GM12878 (cell line): ENCODE measurements around the gene LRRC26. TPM values are rescaled to one million over a fixed set of nuclear protein-coding genes. Genes with fewer than 3 reads are reported as not detected.

ENCODE experiments used
- ATAC-seq: fragments of 200-7000 bp; cut with Tn5 transposase; 3 replicates; pipeline ENCODE4 v1.9.1; 2020; ENCODE audit warnings: mild to moderate bottlenecking, moderate library complexity
- BruUV-seq: library from RNA; stranded (reverse); fragments of 400-500 nt; replicated peaks from 2 replicates; lab custom pipeline; 2021; lab: Mats Ljungman, UMichigan
- CTCF ChIA-PET: fragments of 300-600 bp; sonication (Branson Sonifier 250); formaldehyde crosslinking; extraction: SDS; loops from one replicate; lab custom pipeline; 2021; ENCODE audit warnings: inconsistent platforms; lab: Yijun Ruan, JAX
- POLR2A ChIA-PET: fragments of 350-600 bp; formaldehyde crosslinking; extraction: SDS; loops from one replicate; lab custom pipeline; 2021; ENCODE audit warnings: inconsistent platforms; lab: Charles Lee
- RAD21 ChIA-PET: fragments of 300-600 bp; sonication (Branson Sonifier 250); formaldehyde crosslinking; loops from one replicate; lab custom pipeline; 2023; ENCODE audit warnings: antibody characterized with exemption; ENCODE audit not compliant: unreplicated experiment; lab: Charles Lee
- SMC1A ChIA-PET: fragments of 300-600 bp; sonication (Branson Sonifier 250); formaldehyde crosslinking; loops from one replicate; lab custom pipeline; 2023; ENCODE audit not compliant: unreplicated experiment, uncharacterized antibody; lab: Charles Lee
- DNase-seq: peaks from one replicate; pipeline ENCODE4 v3.0.0-alpha.2; 2011; ENCODE audit warnings: low read depth, low spot score
- FAIRE-seq: peaks from 3 replicates; lab custom pipeline; 2011; peaks lifted over from hg19 to GRCh38; lab: Jason Lieb, UNC
- H2AFZ ChIP-seq: 2 replicates; pipeline ENCODE4 v1.6.0; 2011; ENCODE audit warnings: low read depth, low read length, control low read depth; ENCODE audit not compliant: control insufficient read depth
- H3K27ac ChIP-seq: 2 replicates; pipeline ENCODE4 v1.5.1; 2011; ENCODE audit warnings: control low read depth; ENCODE audit not compliant: control insufficient read depth, insufficient read depth
- H3K27me3 ChIP-seq, 2 experiments: replicated peaks in 1 of 2; 2 replicates each; pipeline versions ENCODE4 v1.6.0 to v1.6.1; 2011; ENCODE audit warnings: low read length in 1 of 2; ENCODE audit not compliant: control insufficient read depth in 2 of 2, insufficient read depth in 2 of 2
- H3K36me3 ChIP-seq, 2 experiments: 2 replicates each; pipeline ENCODE4 v1.5.1; 2011; ENCODE audit warnings: low read length in 1 of 2; ENCODE audit not compliant: control insufficient read depth in 2 of 2, insufficient read depth in 2 of 2
- H3K4me1 ChIP-seq: 2 replicates; pipeline ENCODE4 v1.6.1; 2011; ENCODE audit warnings: mild to moderate bottlenecking, low read length, moderate library complexity, mixed read lengths; ENCODE audit not compliant: control insufficient read depth, insufficient read depth
- H3K4me2 ChIP-seq: 2 replicates; pipeline ENCODE4 v1.6.0; 2011; ENCODE audit warnings: control low read depth; ENCODE audit not compliant: control insufficient read depth, insufficient read depth
- H3K4me3 ChIP-seq: fragments of 200-600 bp; sonication (generic); 2 replicates; pipeline ENCODE4 v1.5.1; 2016
- H3K79me2 ChIP-seq: 2 replicates; pipeline ENCODE4 v1.6.0; 2011; ENCODE audit warnings: low read length; ENCODE audit not compliant: control insufficient read depth, insufficient read depth
- H3K9ac ChIP-seq: 2 replicates; pipeline ENCODE4 v1.8.0; 2011; ENCODE audit warnings: low read length, control low read depth, mixed read lengths; ENCODE audit not compliant: control insufficient read depth, insufficient read depth
- H3K9me3 ChIP-seq: replicated peaks from 3 replicates; pipeline ENCODE4 v1.5.1; 2011; ENCODE audit warnings: mild to moderate bottlenecking, low read length; ENCODE audit not compliant: control insufficient read depth, insufficient read depth
- H4K20me1 ChIP-seq: 2 replicates; pipeline ENCODE4 v1.6.0; 2011; ENCODE audit not compliant: control insufficient read depth, insufficient read depth
- BHLHE40 ChIP-seq, 2 experiments: fragments of 450-650 bp in 1 of 2; IDR thresholded peaks; 2 replicates each; pipeline ENCODE4 v1.6.1; 2011 to 2017; ENCODE audit warnings: low read depth in 2 of 2, borderline replicate concordance in 1 of 2, improper control_type of control experiment in 1 of 2, low read length in 1 of 2, mild to moderate bottlenecking in 1 of 2
- CEBPB ChIP-seq, 2 experiments: fragments of 150-350 bp in 1 of 2; IDR thresholded peaks; 2 replicates each; pipeline ENCODE4 v1.6.1; 2012 to 2014; ENCODE audit warnings: low read depth in 2 of 2, low read length in 2 of 2, borderline replicate concordance in 1 of 2, inconsistent platforms in 1 of 2
- MAX ChIP-seq: IDR thresholded peaks from 2 replicates; pipeline ENCODE4 v1.6.1; 2012; ENCODE audit warnings: low read depth, low read length, improper control_type of control experiment
- POLR2A ChIP-seq: IDR thresholded peaks from 2 replicates; pipeline ENCODE4 v1.6.1; 2011; ENCODE audit warnings: low read depth, mild to moderate bottlenecking, low read length
- POLR2AphosphoS5 ChIP-seq: IDR thresholded peaks from 2 replicates; pipeline ENCODE4 v1.6.1; 2011; ENCODE audit warnings: mild to moderate bottlenecking, low read length, inconsistent platforms
- SMC3 ChIP-seq: IDR thresholded peaks from 2 replicates; pipeline ENCODE4 v1.6.1; 2011; ENCODE audit warnings: low read length, improper control_type of control experiment, borderline replicate concordance
- TCF3 ChIP-seq: IDR thresholded peaks from 2 replicates; pipeline ENCODE4 v1.6.1; 2012; ENCODE audit warnings: low read depth, mild to moderate bottlenecking, low read length, borderline replicate concordance; ENCODE audit not compliant: insufficient read depth
- WGBS: methylation state at CpG from one replicate; pipeline ENCODE4 v1.1.6; 2016; ENCODE audit warnings: low lambda C conversion rate; ENCODE audit not compliant: insufficient replicate concordance, insufficient coverage; ENCODE audit errors: missing lambda C conversion rate; 5-methylcytosine and 5-hydroxymethylcytosine counted together
- in situ Hi-C: fragments of 300-500 bp; cut with MboI; formaldehyde crosslinking; loops from 9 replicates; pipeline ENCODE4 v1.14.3; 2018; ENCODE audit warnings: mixed read lengths
- intact Hi-C: fragments of 100-400 bp; cut with micrococcal nuclease; formaldehyde crosslinking; loops from one replicate; pipeline ENCODE4 v1.14.2; 2022; ENCODE audit not compliant: unreplicated experiment
- polyA plus RNA-seq, 11 experiments: library from polyadenylated mRNA; depleted of rRNA in 4 of 11; unstranded in 6 of 11; stranded (reverse) in 5 of 11; fragments of >200 nt; fragmentation: Nextera tagmentation in 4 of 11; fragmentation: Illumina TruSeq in 1 of 11; extraction: Ambion mirVana in 4 of 11; extraction: Trizol in 1 of 11; gene quantifications; 1 replicate in 1 of 11; 2 replicates in 10 of 11; pipeline versions ENCODE4 v1.2.1 to v1.2.3, GENCODE V29; 2011 to 2016; ENCODE audit warnings: inconsistent platforms in 2 of 11, missing spikeins in 2 of 11, low read depth in 1 of 11
- total RNA-seq, 4 experiments: library from RNA; depleted of rRNA in 3 of 4; stranded (reverse); fragments of >200 nt in 3 of 4; fragmentation: Illumina TruSeq in 1 of 4; extraction: Trizol in 1 of 4; gene quantifications; 2 replicates each; pipeline versions ENCODE4 v1.2.1 to v1.2.3, GENCODE V29; 2013 to 2021
- TF ChIP-seq, protein P1 (sequence below): fragments of 450-650 bp; IDR thresholded peaks from 2 replicates; pipeline ENCODE4 v1.6.1; 2014; ENCODE audit warnings: mild to moderate bottlenecking
- TF ChIP-seq, protein P2 (sequence below), 3 experiments: IDR thresholded peaks in 2 of 3; conservative IDR thresholded peaks in 1 of 3; 2 replicates each; pipeline ENCODE4 v1.5.1; 2011; ENCODE audit warnings: low read depth in 3 of 3, low read length in 3 of 3, mild to moderate bottlenecking in 3 of 3, control low read depth in 2 of 3, moderate library complexity in 2 of 3, inconsistent platforms in 1 of 3, mixed read lengths in 1 of 3; ENCODE audit not compliant: control insufficient read depth in 2 of 3, insufficient read depth in 1 of 3; ENCODE audit errors: extremely low read depth in 1 of 3

The LRRC26 gene
- total and polyA plus RNA-seq, 10 of the 15 experiments (the other 5 are each of a cell fraction or from before 2014, with no cell fraction given) = 0.29 to 0.91 (median 0.64) TPM; not detected in 5

GRCh38 chr9:137175345-137175961, 5.6 kb upstream of the LRRC26 start:
- H4K20me1 ChIP-seq = no peaks in the 10 kb centered on the region
- CTCF ChIA-PET = interaction anchor here (0.8 to 2.4 kb wide), 6 partner anchors 23 to 80 kb away, joined by 3 to 13 read pairs (median 4); partner anchors contain the start of gene RNF224
- FAIRE-seq (no peak), ATAC-seq (peak; percentile 50), DNase-seq (no peak)
- no peak overlapping the region for H3K4me2 ChIP-seq
- RAD21 ChIA-PET = no interaction called here
- in situ Hi-C loops (no loop called here), intact Hi-C loops (no loop called here)
- no TSS peak for BruUV-seq
- no peak overlapping the region for H3K27ac ChIP-seq
- H3K79me2 ChIP-seq = no peaks in the 10 kb centered on the region
- no peak overlapping the region for H2AFZ ChIP-seq
- no peaks in the 10 kb centered on the region for H3K4me1 ChIP-seq
- WGBS = 60% methylated on average over 33 of the region's 33 CpGs
- H3K9me3 ChIP-seq = no peaks in the 10 kb centered on the region
- H3K27me3 ChIP-seq = no peaks in the 10 kb centered on the region; a peak in 1 of 4 replicates
- H3K9ac ChIP-seq = no peak overlapping the region
- SMC1A ChIA-PET = no interaction called here
- H3K4me3 ChIP-seq = no peak overlapping the region
- peaks cover 0 to 5% of the 10 kb centered on the region in 2 experiments; a peak in 2 of 4 replicates for H3K36me3 ChIP-seq
- POLR2A ChIA-PET = interaction anchor here (1.2 to 2.1 kb wide), 2 partner anchors 19 to 25 kb away, joined by 3 to 9 read pairs; no protein-coding TSS in a partner anchor
- TF ChIP-seq MAX (no peak), BHLHE40 (IDR thresholded peaks at IDR 0.05; ENCODE audit: borderline replicate concordance in 1 of 2, low read depth in 2 of 2, low read length in 1 of 2) (peak in 1 of 2 experiments; percentile 37; a peak in 1 of 4 replicates), POLR2A (peak; percentile 31; the same call in 1 of the 2 replicates), TCF3 (no peak), SMC3 (peak; percentile 25; the same call in 1 of the 2 replicates), CEBPB (IDR thresholded peaks at IDR 0.05; ENCODE audit: borderline replicate concordance in 1 of 2, low read depth in 2 of 2, low read length in 2 of 2) (no peak), POLR2AphosphoS5 (no peak)
- TF ChIP-seq, protein P1, sequence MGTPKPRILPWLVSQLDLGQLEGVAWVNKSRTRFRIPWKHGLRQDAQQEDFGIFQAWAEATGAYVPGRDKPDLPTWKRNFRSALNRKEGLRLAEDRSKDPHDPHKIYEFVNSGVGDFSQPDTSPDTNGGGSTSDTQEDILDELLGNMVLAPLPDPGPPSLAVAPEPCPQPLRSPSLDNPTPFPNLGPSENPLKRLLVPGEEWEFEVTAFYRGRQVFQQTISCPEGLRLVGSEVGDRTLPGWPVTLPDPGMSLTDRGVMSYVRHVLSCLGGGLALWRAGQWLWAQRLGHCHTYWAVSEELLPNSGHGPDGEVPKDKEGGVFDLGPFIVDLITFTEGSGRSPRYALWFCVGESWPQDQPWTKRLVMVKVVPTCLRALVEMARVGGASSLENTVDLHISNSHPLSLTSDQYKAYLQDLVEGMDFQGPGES = no peak
- TF ChIP-seq, protein P2, sequence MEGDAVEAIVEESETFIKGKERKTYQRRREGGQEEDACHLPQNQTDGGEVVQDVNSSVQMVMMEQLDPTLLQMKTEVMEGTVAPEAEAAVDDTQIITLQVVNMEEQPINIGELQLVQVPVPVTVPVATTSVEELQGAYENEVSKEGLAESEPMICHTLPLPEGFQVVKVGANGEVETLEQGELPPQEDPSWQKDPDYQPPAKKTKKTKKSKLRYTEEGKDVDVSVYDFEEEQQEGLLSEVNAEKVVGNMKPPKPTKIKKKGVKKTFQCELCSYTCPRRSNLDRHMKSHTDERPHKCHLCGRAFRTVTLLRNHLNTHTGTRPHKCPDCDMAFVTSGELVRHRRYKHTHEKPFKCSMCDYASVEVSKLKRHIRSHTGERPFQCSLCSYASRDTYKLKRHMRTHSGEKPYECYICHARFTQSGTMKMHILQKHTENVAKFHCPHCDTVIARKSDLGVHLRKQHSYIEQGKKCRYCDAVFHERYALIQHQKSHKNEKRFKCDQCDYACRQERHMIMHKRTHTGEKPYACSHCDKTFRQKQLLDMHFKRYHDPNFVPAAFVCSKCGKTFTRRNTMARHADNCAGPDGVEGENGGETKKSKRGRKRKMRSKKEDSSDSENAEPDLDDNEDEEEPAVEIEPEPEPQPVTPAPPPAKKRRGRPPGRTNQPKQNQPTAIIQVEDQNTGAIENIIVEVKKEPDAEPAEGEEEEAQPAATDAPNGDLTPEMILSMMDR (IDR thresholded peaks at IDR 0.05 in 2 of 3, conservative IDR thresholded peaks at IDR 0.05 in 1 of 3; ENCODE audit: control insufficient read depth in 2 of 3, extremely low read depth in 1 of 3, insufficient read depth in 1 of 3, low read depth in 3 of 3, low read length in 3 of 3) = peak in 2 of 3 experiments; percentile 35 to 55; a peak in 4 of 6 replicates
- TF ChIP-seq, all 136 proteins: peak for 4
